SIG-M5 (cell line): Measurements from ENCODE around the gene MEIS2.
"Not testable (repeated sequence)": the region's sequence is repeated elsewhere in the genome, so short reads cannot be mapped to it uniquely, and the experiment has no call there.

Experiments used
- DNase-seq: peaks from one replicate; lab custom pipeline; 2025; lab: John Stamatoyannopoulos, UW

MEIS2 gene

GRCh38 chr15:37008205-37008604 lies 92.1 kb downstream of the MEIS2 start:
- DNase-seq: no peak

GRCh38 chr15:37007301-37007700 lies 93.0 kb downstream of the MEIS2 start:
- DNase-seq: no peak

- DNase-seq: no peak
Observed at GRCh38 chr15:37004981-37005735, 95.2 kb downstream of the MEIS2 start.

GRCh38 chr15:37004373-37004869 lies 95.9 kb downstream of the MEIS2 start:
- no peak for DNase-seq

GRCh38 chr15:37002041-37002672 lies 98.2 kb downstream of the MEIS2 start:
- DNase-seq: no peak

GRCh38 chr15:37001417-37001816 lies 98.9 kb downstream of the MEIS2 start:
- no peak for DNase-seq

GRCh38 chr15:36999778-37000177 lies 100.6 kb downstream of the MEIS2 start:
- DNase-seq: no peak

- DNase-seq: no peak
Observed at GRCh38 chr15:36996538-36997181, 103.7 kb downstream of the MEIS2 start.

GRCh38 chr15:36996121-36996520 lies 104.2 kb downstream of the MEIS2 start:
- DNase-seq: no peak

- DNase-seq: no peak
Observed at GRCh38 chr15:36994790-36995189, 105.6 kb downstream of the MEIS2 start.

- DNase-seq: no peak
Observed at GRCh38 chr15:36992454-36992853, 107.9 kb downstream of the MEIS2 start.

GRCh38 chr15:36988947-36989346 lies 111.4 kb downstream of the MEIS2 start:
- no peak for DNase-seq

GRCh38 chr15:36982430-36982829 lies 117.9 kb downstream of the MEIS2 start:
- no peak for DNase-seq

- DNase-seq: not testable (repeated sequence)
Observed at GRCh38 chr15:36980281-36980680, 120.1 kb downstream of the MEIS2 start.

GRCh38 chr15:36978625-36979024 lies 121.7 kb downstream of the MEIS2 start:
- DNase-seq: no peak

- no peak for DNase-seq
Observed at GRCh38 chr15:36978126-36978525, 122.2 kb downstream of the MEIS2 start.

- no peak for DNase-seq
Observed at GRCh38 chr15:36977659-36978058, 122.7 kb downstream of the MEIS2 start.

GRCh38 chr15:36972704-36973103 lies 127.6 kb downstream of the MEIS2 start:
- DNase-seq: no peak

GRCh38 chr15:36970522-36970921 lies 129.8 kb downstream of the MEIS2 start:
- DNase-seq: no peak

- DNase-seq: no peak
Observed at GRCh38 chr15:36967929-36968328, 132.4 kb downstream of the MEIS2 start.

- no peak for DNase-seq
Observed at GRCh38 chr15:36966708-36967107, 133.6 kb downstream of the MEIS2 start.

GRCh38 chr15:36965570-36966342 lies 134.6 kb downstream of the MEIS2 start:
- DNase-seq: no peak
